GM18511 (cell line): ENCODE measurements around the gene SLC17A6.
A peak's percentile ranks its signal among the peaks of the same experiment; 100 is the strongest.

Experiments used
- ATAC-seq: cut with Tn5 transposase; IDR thresholded peaks from one replicate; pipeline ENCODE4 v1.9.1; 2021; ENCODE audit warnings: mild to moderate bottlenecking, moderate library complexity; ENCODE audit not compliant: unreplicated experiment

SLC17A6 gene

DNA sequence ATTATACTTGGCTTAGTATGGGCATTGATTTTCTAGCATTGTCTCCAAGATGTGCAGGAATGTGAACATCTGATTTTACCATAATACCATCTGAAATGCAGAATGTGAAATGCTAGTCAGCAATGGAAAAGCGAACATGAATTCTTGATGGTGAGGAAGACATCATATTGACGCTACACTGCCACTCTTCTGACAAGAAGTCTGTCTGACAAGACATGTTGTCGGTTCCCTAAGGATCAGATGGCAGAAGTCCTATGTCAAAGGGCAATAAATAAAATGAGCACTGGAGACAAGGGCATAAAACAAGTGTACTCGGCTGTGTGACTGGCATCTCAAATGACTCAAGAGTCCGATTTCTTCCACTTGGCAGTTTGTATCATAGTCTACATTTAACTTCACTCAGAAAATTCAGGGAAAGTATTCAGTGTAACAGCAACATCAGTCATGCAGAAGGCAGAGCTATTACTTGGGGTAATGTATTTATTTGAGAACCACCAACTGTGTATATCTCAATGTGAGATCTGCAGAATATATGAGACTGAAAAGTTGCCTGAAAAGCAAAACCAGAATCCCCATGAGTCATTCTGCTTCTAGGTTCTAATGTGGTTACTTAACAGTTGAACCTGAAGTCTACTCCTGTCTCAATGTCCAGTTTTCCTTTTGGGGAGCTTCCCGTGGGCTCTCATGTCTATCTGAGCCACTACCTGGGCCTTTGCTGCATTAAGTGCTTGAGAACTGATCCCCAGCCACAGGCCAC, 51.5 kb downstream of the SLC17A6 start:
- ATAC-seq = no peak

DNA sequence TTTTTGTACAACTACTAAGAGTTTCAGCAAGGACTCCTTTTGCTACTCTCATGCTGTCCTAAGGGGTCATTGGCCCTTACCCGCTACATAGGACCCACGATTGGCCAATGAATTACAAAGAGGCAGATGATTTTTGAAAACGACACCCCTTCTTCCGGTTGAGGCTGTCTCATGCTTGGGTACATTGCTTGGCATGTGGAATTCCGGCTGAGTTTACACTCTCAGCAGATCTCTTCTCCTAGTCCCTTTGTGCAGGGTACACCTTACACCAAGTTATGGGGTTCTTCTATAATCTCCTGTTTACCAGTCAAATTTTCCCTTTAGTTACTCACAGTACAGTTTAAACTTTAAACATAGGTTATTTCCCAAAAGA, 52.1 kb downstream of the SLC17A6 start:
- no peak for ATAC-seq

DNA sequence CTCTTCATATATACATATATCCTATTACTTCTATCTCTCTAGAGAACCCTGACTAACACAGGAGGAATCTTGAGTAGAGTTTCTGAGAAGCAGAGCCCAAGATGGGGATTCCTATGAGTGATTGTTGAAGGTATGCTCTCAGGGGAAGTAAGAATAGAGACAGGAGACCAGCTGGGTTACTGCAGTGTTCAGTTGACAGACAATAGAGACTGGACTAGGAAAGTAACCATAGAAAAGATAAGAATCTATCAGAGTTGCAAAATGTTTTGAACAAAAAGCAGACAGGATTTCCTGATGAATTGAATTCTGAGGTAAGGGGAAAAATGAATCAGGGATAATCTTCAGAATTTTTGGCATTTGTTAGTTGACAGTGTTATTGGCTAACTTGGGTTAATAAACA, 54.4 kb downstream of the SLC17A6 start:
- no peak for ATAC-seq

DNA sequence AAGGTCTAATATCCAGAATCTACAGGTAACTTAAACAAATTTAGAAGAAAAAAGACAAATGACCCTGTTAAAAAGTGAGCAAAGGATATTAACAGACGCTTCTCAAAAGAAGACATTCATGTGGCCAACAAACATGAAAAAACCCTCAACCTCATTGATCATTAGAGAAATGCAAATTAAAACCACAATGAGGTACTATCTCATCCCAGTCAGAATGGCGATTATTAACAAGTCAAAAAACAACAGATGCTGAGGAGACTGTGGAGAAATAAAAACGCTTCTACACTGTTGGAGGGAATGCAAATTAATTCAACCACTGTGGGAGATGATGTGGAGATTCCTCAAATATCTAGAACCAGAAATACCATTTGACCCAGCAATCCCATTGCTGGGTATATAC, 67.2 kb downstream of the SLC17A6 start:
- peak; percentile 67 for ATAC-seq

DNA sequence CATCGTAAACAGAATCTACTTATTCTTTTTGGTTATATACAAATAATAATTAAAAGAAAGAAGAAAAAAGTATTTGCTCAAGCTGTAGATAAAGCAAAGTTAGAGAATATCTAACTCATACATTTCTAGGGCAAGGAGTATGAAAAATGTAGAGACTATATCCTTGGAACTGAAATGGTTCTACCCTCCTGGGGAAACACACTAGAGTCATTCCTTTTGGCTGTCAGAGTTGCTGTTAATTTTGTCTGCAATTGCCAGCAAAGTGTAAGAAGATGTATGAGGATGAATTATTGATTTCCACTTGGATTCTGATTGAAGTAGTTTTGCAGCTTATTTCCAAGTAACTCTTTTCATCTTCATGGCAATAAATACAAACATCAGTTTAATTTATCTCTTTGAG, 69.1 kb downstream of the SLC17A6 start:
- ATAC-seq = no peak

DNA sequence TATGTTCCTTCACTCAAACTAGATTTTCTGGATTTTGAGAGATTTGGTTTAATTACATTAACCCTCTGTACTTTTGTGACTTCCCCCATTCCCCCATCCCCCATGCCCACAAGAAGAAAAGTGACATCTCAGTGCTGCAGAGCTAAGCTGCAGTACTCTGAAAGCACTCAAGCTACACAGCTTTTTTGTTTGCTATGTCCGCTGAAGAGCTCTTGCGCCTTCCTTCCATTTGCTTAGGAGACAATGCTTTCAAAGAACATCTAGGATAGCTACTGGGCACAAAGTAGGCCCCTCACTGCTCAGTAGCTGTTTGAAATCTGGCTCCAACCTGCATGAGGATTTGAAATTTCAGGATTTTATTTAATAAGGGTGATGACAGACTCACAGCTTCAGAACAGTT, 69.7 kb downstream of the SLC17A6 start:
- no peak for ATAC-seq

DNA sequence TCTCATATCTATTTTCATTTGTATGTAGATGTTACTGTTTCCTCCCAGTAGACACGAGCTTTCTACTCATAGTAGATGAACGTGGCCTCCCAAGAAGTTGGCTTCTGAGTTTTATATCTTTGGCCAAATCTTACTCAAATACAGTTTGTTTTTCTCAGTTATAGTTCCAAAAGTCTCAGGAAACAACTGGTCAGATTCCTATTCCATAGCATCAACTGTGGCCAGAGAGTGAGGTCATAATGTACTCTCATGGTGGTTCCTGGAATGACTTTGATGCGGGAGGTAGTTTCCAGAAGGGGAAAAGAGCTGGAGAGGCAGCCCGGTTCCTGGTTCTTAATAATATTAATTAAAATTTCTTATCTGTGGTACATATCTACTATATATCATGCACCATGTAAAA, 77.3 kb downstream of the SLC17A6 start:
- ATAC-seq = no peak

DNA sequence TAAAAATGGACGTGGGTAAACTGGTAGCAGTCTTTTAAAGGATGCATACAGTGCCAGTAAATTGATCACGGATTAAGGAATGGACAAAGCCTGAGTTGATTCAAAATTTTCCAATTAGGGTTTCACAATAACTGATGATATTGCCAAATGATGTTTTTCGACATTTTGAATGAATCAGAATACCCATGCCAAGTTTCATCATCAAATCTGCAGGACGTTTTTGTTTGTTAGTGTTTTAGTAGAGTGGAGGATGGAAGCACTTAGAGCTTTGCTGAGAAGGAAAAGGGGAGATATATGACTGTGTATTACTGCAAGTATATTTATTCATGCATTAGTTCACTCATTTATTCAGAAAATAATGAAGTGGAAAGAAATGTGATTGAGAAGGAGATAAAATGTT, 78.3 kb downstream of the SLC17A6 start:
- no peak for ATAC-seq

DNA sequence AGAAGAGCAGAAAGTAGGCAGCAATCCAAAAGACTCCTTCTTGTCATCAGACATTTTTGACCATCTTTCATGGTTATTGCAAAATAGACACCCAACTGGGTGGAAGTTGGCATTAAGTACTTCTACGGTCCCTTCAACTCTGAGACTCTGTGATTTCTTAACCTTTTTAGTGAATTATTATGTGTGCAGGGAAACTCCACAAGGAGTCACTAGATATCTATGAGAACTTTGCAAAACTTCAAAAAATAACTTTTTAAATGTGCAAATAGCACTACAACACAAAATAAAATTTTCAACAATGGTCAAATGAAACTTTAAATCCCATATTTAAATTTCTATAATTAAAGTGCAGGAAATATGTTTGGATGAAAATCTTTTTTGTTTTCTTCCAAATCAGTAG, 88.7 kb downstream of the SLC17A6 start:
- no peak for ATAC-seq
